SU-DHL-6 (cell line): ENCODE results near the gene TNFRSF11A.

Experiments used
- H2AFZ ChIP-seq: fragments of 200-600 bp; sonication (generic); 2 replicates; pipeline ENCODE4 v1.6.1; 2014; ENCODE audit warnings: low read depth, mild to moderate bottlenecking, moderate library complexity, mixed read lengths, antibody characterized with exemption, low read length; ENCODE audit not compliant: severe bottlenecking
- H3F3A ChIP-seq: fragments of 200-600 bp; shearing (Covaris generic); 2 replicates; pipeline ENCODE4 v1.6.0; 2016; ENCODE audit warnings: antibody characterized with exemption, mild to moderate bottlenecking; ENCODE audit not compliant: insufficient read depth
- H3K27ac ChIP-seq: fragments of 200-600 bp; sonication (generic); 2 replicates; pipeline ENCODE4 v1.5.1; 2016; ENCODE audit warnings: low read depth, mild to moderate bottlenecking, low read length, moderate library complexity, mixed read lengths
- H3K27me3 ChIP-seq: fragments of 200-600 bp; sonication (generic), shearing (Covaris generic); 2 replicates; pipeline ENCODE4 v1.6.0; 2014; ENCODE audit warnings: mild to moderate bottlenecking, low read length
- H3K36me3 ChIP-seq: fragments of 200-600 bp; sonication (generic); 2 replicates; pipeline ENCODE4 v1.6.1; 2014; ENCODE audit warnings: mild to moderate bottlenecking, low read length, mixed read lengths
- H3K4me2 ChIP-seq: fragments of 300-600, 200-600 bp; shearing (Covaris generic), sonication (generic); 2 replicates; pipeline ENCODE4 v1.6.0; 2014; ENCODE audit warnings: low read length, low read depth, mild to moderate bottlenecking; ENCODE audit not compliant: poor library complexity, severe bottlenecking
- H3K4me3 ChIP-seq: fragments of 200-600 bp; sonication (generic); 2 replicates; pipeline ENCODE4 v1.5.1; 2014; ENCODE audit warnings: antibody characterized with exemption, low read length, mild to moderate bottlenecking, mixed read lengths; ENCODE audit not compliant: insufficient read depth, poor library complexity, severe bottlenecking
- H3K79me2 ChIP-seq: fragments of 200-600 bp; sonication (generic); 2 replicates; pipeline ENCODE4 v1.6.1; 2014; ENCODE audit warnings: mild to moderate bottlenecking, low read length, moderate library complexity; ENCODE audit not compliant: insufficient read depth
- H3K9ac ChIP-seq: fragments of 200-600 bp; sonication (generic); 2 replicates; pipeline ENCODE4 v1.7.0; 2014; ENCODE audit warnings: mild to moderate bottlenecking, low read length
- H3K9me2 ChIP-seq: fragments of 200-600 bp; sonication (generic); replicated peaks from 2 replicates; pipeline ENCODE4 v1.6.1; 2014; ENCODE audit warnings: low read length; ENCODE audit not compliant: insufficient read depth
- H3K9me3 ChIP-seq: fragments of 200-600 bp; sonication (generic); 2 replicates; pipeline ENCODE4 v1.6.1; 2014; ENCODE audit warnings: low read length, mixed read lengths; ENCODE audit not compliant: insufficient read depth
- H4K20me1 ChIP-seq: fragments of 200-600 bp; sonication (generic); 2 replicates; pipeline ENCODE4 v1.6.1; 2014; ENCODE audit warnings: low read depth, mild to moderate bottlenecking, antibody characterized with exemption, low read length, moderate library complexity, mixed read lengths
- CTCF ChIP-seq: fragments of 200-600 bp; sonication (generic); IDR thresholded peaks from one replicate; pipeline ENCODE4 v1.5.1; 2017; ENCODE audit warnings: antibody characterized with exemption, mild to moderate bottlenecking, low read length, moderate library complexity; ENCODE audit not compliant: insufficient read depth, poor library complexity, severe bottlenecking
- EZH2phosphoT487 ChIP-seq: fragments of 200-600 bp; sonication (generic), shearing (Covaris generic); conservative IDR thresholded peaks from 2 replicates; pipeline ENCODE4 v1.6.1; 2018; ENCODE audit warnings: mild to moderate bottlenecking, antibody characterized with exemption, low read length, moderate library complexity, mixed read lengths

The TNFRSF11A gene

GRCh38 chr18:62420513-62421209 is 95.6 kb downstream of the TNFRSF11A start:
- Histone ChIP-seq H3K36me3 (no peaks in the 10 kb centered on the region), H3K27me3 (no peaks in the 10 kb centered on the region), H3K9ac (no peak overlapping the region), H3K9me2 (no peaks in the 10 kb centered on the region), H3K27ac (no peak overlapping the region), H2AFZ (peak overlapping the region; percentile 25), H4K20me1 (no peaks in the 10 kb centered on the region), H3K9me3 (no peaks in the 10 kb centered on the region), H3F3A (no peaks in the 10 kb centered on the region; the same call in 1 of the 2 replicates), H3K4me3 (no peak overlapping the region), H3K4me2 (no peak overlapping the region), H3K79me2 (no peaks in the 10 kb centered on the region)
- TF ChIP-seq EZH2phosphoT487 (no peak), CTCF (no peak)

- Histone ChIP-seq H3K4me3 (no peak overlapping the region), H3K79me2 (no peaks in the 10 kb centered on the region), H3K36me3 (no peaks in the 10 kb centered on the region), H3F3A (no peaks in the 10 kb centered on the region; the same call in 1 of the 2 replicates), H3K9me2 (no peaks in the 10 kb centered on the region), H3K9ac (no peak overlapping the region), H3K27ac (no peak overlapping the region), H4K20me1 (no peaks in the 10 kb centered on the region), H2AFZ (no peak overlapping the region), H3K27me3 (no peaks in the 10 kb centered on the region), H3K4me2 (no peak overlapping the region), H3K9me3 (no peaks in the 10 kb centered on the region)
- TF ChIP-seq CTCF = peak; percentile 87
- no peak for TF ChIP-seq EZH2phosphoT487
Observed at GRCh38 chr18:62425465-62426190, 100.5 kb downstream of the TNFRSF11A start.

GRCh38 chr18:62426191-62426488 is 101.0 kb downstream of the TNFRSF11A start:
- no peaks in the 10 kb centered on the region for H3K9me3 ChIP-seq
- no peaks in the 10 kb centered on the region for H3K36me3 ChIP-seq
- no peaks in the 10 kb centered on the region for H3K79me2 ChIP-seq
- no peak overlapping the region for H3K4me2 ChIP-seq
- H3K27ac ChIP-seq = no peak overlapping the region
- no peaks in the 10 kb centered on the region for H4K20me1 ChIP-seq
- TF ChIP-seq EZH2phosphoT487 (no peak), CTCF (no peak)
- H3F3A ChIP-seq = no peaks in the 10 kb centered on the region; the same call in 1 of the 2 replicates
- H3K27me3 ChIP-seq = no peaks in the 10 kb centered on the region
- H3K9me2 ChIP-seq = no peaks in the 10 kb centered on the region
- H3K4me3 ChIP-seq = no peak overlapping the region
- H2AFZ ChIP-seq = no peak overlapping the region
- no peak overlapping the region for H3K9ac ChIP-seq
